Measurements from ENCODE around the gene ZSWIM6.
"Not testable (repeated sequence)": the region's sequence is repeated elsewhere in the genome, so short reads cannot be mapped to it uniquely, and the experiment has no call there.

ZSWIM6 gene

DNA sequence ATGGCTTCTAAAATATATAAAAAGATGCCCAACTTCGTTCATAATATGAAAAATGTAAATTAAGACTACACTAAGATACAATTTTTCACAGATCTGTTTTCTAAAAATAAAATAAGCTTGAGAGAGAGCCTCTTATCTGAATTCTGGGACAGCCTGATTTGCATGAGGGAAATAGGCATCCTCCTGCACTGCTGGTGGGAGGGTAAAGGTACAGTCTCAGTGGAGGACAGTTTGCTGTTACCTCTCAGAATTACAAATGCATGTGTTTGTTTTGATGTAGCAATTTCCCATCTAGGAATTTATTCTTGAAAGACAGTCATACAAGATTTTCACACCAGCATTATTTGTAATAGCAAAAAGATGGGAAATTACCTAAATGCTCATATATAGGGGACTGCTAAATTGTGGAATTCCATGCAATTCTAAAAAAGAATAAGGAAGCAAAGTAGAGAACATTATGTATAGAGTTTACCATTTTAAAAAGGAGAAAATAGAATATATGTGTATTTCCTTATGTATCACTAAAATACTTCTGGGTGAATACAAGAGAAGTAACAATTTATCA lies 75.7 kb downstream of the ZSWIM6 start:
- DNase-seq (ENCODE audit: low spot score), result no peak

- DNase-seq (ENCODE audit: low spot score), result peak; percentile 99
These were observed 76.6 kb downstream of the ZSWIM6 start for GRCh38 chr5:61408476-61409168.

DNA sequence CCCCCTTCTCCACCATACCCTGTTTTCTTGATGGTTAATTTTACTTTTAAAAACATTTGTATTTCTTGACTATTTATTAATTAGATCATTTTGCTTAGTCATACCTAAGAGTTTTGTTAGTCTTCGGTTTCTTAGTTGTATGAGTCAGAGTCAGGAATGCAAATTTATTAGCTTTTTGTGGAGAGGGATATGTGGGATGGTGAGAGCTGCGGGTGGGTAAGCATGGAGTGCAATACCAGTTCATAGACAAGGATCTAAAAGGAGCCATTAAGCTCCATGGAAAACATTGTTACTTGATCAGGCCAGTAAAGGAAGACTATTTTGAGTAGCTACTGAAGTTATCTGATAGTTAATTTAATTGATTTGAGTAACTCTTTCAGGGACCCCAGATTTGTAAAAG lies 77.5 kb downstream of the ZSWIM6 start:
- peak; percentile 74 for DNase-seq (ENCODE audit: low spot score)

GRCh38 chr5:61410811-61411210 lies 78.8 kb downstream of the ZSWIM6 start:
- DNase-seq (ENCODE audit: low spot score), result no peak

DNA sequence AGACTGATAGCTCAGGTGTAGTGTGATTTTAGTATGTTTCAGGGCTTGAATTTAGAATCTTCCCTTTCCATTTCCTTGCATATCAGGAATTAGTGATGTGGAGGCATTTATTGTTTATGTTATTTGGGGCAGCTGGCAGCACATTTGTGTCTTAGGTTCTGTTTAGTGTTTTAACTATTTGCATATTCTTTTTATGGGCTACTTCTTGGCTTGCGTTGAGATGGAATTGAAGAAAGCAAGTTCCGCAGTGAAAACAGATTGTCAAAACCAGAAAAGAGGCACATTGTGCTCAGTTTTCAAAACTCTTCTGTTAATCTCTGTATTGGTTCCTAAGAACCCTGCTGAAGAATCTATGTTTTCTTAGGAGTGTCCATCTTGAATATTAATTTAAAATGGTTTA lies 80.3 kb downstream of the ZSWIM6 start:
- no peak for DNase-seq (ENCODE audit: low spot score)

GRCh38 chr5:61413205-61413604 lies 81.1 kb downstream of the ZSWIM6 start:
- DNase-seq (ENCODE audit: low spot score), result not testable (repeated sequence)

- no peak for DNase-seq (ENCODE audit: low spot score)
These were observed 82.7 kb downstream of the ZSWIM6 start for GRCh38 chr5:61414806-61415205.

DNA sequence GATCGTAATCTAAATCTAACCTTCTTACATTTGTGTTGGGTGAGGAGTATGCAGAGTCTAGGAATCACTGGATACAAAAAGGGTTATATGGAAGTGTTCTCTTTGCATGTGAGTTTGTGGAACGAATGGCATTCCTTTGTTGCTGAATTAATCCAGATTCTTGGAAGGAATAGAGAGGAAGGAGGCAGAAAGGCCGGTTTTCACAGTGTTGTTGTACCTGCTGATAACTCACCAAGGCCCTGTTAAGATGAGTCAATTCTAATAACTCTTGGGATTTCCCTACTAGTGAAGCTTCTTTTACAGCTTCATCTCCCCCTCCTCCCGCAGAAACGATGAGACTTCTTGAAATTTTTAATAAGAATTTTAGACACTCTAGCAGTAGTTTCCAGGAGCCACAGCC lies 84.0 kb downstream of the ZSWIM6 start:
- no peak for DNase-seq (ENCODE audit: low spot score)

- DNase-seq (ENCODE audit: low spot score), result no peak
These were observed 84.4 kb downstream of the ZSWIM6 start for GRCh38 chr5:61416420-61416819.

- no peak for DNase-seq (ENCODE audit: low spot score)
These were observed 85.3 kb downstream of the ZSWIM6 start for GRCh38 chr5:61417340-61417739.

DNA sequence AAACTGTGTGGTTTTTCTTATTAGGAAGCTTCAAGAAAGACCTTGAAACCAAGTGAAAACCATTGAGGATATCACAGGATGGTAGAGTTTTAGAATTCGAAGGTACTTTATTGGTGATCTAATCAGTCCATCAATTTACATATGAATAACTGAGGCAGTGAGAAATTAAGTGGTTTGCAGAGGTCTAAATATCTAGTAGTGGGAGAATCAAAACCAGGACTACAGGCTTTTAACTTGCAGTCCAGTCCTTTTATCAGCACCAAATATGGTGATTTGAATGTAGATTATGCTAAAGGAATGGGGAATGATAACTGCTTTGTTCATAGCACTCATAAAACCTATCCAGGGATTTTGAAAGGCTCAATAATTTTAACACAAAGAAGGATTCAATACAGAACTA lies 85.8 kb downstream of the ZSWIM6 start:
- DNase-seq (ENCODE audit: low spot score), result no peak

- DNase-seq (ENCODE audit: low spot score), result no peak
These were observed 87.0 kb downstream of the ZSWIM6 start for GRCh38 chr5:61419106-61419505.

- no peak for DNase-seq (ENCODE audit: low spot score)
These were observed 88.0 kb downstream of the ZSWIM6 start for GRCh38 chr5:61420016-61420415.

- DNase-seq (ENCODE audit: low spot score), result not testable (repeated sequence)
These were observed 89.2 kb downstream of the ZSWIM6 start for GRCh38 chr5:61421262-61421661.

- DNase-seq (ENCODE audit: low spot score), result no peak
These were observed 91.6 kb downstream of the ZSWIM6 start for GRCh38 chr5:61423487-61424145.

GRCh38 chr5:61425918-61426317 lies 93.9 kb downstream of the ZSWIM6 start:
- no peak for DNase-seq (ENCODE audit: low spot score)

DNA sequence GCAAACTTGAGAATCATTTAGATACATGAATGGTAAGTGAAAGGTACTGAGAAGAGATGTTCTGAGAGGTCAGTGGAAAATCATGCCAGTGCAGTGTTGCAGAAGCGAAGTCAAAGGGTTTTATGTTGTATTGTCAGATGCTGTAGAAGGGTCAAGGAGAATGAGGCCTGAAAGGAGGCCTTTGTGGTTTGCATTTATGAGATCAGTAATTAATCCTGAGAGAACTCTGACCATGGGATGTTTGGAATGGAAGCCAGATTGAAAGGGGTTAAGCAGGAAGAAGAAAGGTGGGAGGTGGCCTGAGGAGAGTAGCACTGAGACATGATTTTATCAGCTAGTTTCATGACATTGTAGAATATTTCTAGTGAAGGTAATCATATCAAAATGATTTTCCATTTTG lies 97.8 kb downstream of the ZSWIM6 start:
- no peak for DNase-seq (ENCODE audit: low spot score)

GRCh38 chr5:61431923-61432620 lies 100.0 kb downstream of the ZSWIM6 start:
- DNase-seq (ENCODE audit: low spot score), result no peak

DNA sequence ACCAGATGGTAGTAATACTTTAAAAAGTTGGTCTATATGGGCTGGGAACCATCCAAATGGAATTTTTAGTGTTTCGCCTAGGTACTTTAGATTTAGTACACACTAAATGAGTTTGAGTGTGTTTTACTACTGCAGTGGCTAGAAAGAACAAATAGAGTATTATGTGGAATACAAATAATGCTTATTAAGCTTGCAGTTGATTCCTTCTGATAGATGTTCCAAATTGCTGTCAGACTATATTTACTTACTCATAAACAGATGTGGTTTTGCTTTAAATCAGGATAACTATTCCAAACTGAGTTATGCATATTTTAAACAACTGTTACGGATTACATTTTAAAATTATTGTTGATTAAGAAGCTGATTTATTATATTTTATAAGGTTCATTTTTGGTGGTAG lies 103.3 kb downstream of the ZSWIM6 start:
- DNase-seq (ENCODE audit: low spot score), result no peak

- DNase-seq (ENCODE audit: low spot score), result no peak
These were observed 106.4 kb downstream of the ZSWIM6 start for GRCh38 chr5:61438298-61438970.

DNA sequence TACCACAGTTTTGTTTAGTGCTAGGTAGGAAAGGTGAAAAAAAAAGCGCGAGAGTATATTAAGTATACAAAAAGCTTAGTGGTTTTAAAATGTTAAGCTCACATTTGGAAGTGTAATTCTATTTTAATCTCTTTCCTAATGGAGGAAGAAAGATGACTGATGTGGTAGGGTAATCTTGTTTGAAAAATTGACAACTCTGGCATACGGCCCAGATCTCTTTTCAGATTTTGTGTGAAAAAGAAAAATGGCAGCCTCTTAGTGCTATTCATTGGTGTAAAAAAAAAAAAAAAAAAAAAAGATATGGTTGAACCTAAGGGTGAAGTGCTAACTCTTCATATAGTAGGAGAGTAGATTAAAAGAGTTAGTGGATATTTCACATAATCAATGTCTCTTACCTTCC lies 108.0 kb downstream of the ZSWIM6 start:
- DNase-seq (ENCODE audit: low spot score), result no peak

GRCh38 chr5:61440596-61440995 lies 108.5 kb downstream of the ZSWIM6 start:
- DNase-seq (ENCODE audit: low spot score), result no peak
